Endodermal cell (in vitro differentiated cells): ENCODE measurements around the gene SLC7A7. TPM values are rescaled to one million over a fixed set of nuclear protein-coding genes. Genes with fewer than 3 reads are reported as not detected.
"Not testable (repeated sequence)": the region's sequence is repeated elsewhere in the genome, so short reads cannot be mapped to it uniquely, and the experiment has no call there.

Source experiments
- DNase-seq: peaks from one replicate; pipeline ENCODE4 v3.0.0-alpha.2; 2017
- H3K27ac ChIP-seq: 2 replicates; pipeline ENCODE4 v1.5.1; 2013; ENCODE audit warnings: mild to moderate bottlenecking, low read depth, low read length, moderate library complexity
- H3K27me3 ChIP-seq: 2 replicates; pipeline ENCODE4 v1.6.1; 2013; ENCODE audit warnings: mild to moderate bottlenecking, low read length, moderate library complexity; ENCODE audit not compliant: insufficient read depth, control insufficient read depth, poor library complexity, severe bottlenecking
- H3K36me3 ChIP-seq: 2 replicates; pipeline ENCODE4 v1.7.0; 2013; ENCODE audit warnings: mild to moderate bottlenecking, low read length, moderate library complexity; ENCODE audit not compliant: control insufficient read depth, insufficient read depth
- H3K4me1 ChIP-seq: one replicate; pipeline ENCODE4 v1.7.0; 2013; ENCODE audit warnings: low read length; ENCODE audit not compliant: control insufficient read depth, insufficient read depth
- H3K4me3 ChIP-seq: 2 replicates; pipeline ENCODE4 v1.5.1; 2013; ENCODE audit warnings: mild to moderate bottlenecking, low read length, moderate library complexity
- H3K9ac ChIP-seq: 2 replicates; pipeline ENCODE4 v1.6.1; 2013; ENCODE audit warnings: mild to moderate bottlenecking, low read length, moderate library complexity; ENCODE audit not compliant: poor library complexity, severe bottlenecking; ENCODE audit errors: extremely low read depth
- H3K9me3 ChIP-seq: 2 replicates; pipeline ENCODE4 v1.6.1; 2013; ENCODE audit warnings: mild to moderate bottlenecking, low read length, moderate library complexity; ENCODE audit not compliant: control insufficient read depth
- H3K27ac Mint-ChIP-seq: 2 replicates; pipeline ENCODE4 v1.8.0; 2020; ENCODE audit warnings: mixed read lengths
- H3K27me3 Mint-ChIP-seq: 2 replicates; pipeline ENCODE4 v1.8.0; 2021; ENCODE audit warnings: mild to moderate bottlenecking, mixed read lengths; ENCODE audit not compliant: insufficient read depth
- H3K36me3 Mint-ChIP-seq: 2 replicates; pipeline ENCODE4 v1.8.0; 2020; ENCODE audit warnings: low read depth, mixed read lengths
- H3K4me1 Mint-ChIP-seq: 2 replicates; pipeline ENCODE4 v1.8.0; 2020; ENCODE audit warnings: mixed read lengths
- H3K4me3 Mint-ChIP-seq: 2 replicates; pipeline ENCODE4 v1.8.0; 2020; ENCODE audit warnings: mild to moderate bottlenecking, moderate library complexity, mixed read lengths
- H3K9me3 Mint-ChIP-seq: 2 replicates; pipeline ENCODE4 v1.8.0; 2020; ENCODE audit warnings: mild to moderate bottlenecking, mixed read lengths
- WGBS, 2 experiments: methylation state at CpG; one replicate each; pipeline versions ENCODE4 v1.1.5 to v1.1.7; 2013; ENCODE audit warnings: missing lambda C conversion rate in 2 of 2, mixed read lengths in 1 of 2; ENCODE audit not compliant: insufficient coverage in 1 of 2, insufficient read length in 1 of 2; 5-methylcytosine and 5-hydroxymethylcytosine counted together
- total RNA-seq, 2 donors: library from RNA; stranded (reverse); fragmentation: NEBNext Ultra II Directional in 1 of 2; extraction: Animal tissue kit (Norgen Biotek cat#: 25700) in 1 of 2; gene quantifications; 2 replicates in 1 of 2; 3 replicates in 1 of 2; pipeline ENCODE4 v1.2.1, GENCODE V29; 2021
- TF ChIP-seq, protein P1 (sequence below): fragments of 200-600 bp; sonication (generic); conservative IDR thresholded peaks from 2 replicates; pipeline ENCODE4 v1.5.0; 2021; ENCODE audit warnings: antibody characterized with exemption, mild to moderate bottlenecking

SLC7A7 gene
- total RNA-seq, 2 donors from 2014 or later = 16.7 to 17.0 TPM

DNA sequence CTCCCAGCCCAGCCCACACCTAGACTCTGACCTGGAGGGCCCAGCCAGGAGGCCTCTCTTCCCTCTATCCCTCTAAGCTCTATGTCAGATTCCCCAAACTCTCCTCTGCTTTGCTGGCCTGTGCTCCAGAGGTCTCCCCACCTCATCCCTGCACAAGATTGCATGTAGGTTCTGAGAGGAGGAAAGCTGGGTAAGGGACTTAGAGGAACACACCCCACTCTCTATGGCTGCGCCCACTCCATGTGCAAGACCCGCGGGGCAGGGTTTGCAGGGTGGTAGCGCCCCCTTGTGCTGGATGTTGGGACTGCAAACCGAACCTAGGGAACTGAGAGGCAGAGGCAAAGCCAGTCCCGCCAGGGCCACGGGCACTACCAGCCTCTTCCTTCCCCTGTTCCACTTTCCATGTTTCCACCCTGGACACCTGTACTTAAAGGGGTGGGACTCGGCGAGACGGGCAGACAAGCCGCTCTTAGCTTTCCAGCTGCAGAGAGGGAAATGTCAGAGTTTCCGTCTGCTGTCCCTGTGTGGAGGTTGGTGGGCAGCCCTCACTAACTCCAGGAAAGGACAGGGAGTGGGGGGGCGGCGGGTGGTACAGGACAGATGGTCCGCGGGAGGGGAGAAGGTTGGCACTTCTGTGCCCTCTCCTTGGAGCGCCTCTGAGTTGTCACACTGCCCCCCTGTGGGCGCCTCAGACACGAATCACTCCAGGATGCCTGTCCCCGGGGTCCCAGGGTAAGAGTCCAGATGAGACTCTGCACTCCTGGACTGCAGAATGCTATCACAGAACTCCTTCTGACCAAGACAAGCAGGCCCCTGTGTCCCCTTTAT lies 37.9 kb upstream of the SLC7A7 start:
- TF ChIP-seq, protein P1, sequence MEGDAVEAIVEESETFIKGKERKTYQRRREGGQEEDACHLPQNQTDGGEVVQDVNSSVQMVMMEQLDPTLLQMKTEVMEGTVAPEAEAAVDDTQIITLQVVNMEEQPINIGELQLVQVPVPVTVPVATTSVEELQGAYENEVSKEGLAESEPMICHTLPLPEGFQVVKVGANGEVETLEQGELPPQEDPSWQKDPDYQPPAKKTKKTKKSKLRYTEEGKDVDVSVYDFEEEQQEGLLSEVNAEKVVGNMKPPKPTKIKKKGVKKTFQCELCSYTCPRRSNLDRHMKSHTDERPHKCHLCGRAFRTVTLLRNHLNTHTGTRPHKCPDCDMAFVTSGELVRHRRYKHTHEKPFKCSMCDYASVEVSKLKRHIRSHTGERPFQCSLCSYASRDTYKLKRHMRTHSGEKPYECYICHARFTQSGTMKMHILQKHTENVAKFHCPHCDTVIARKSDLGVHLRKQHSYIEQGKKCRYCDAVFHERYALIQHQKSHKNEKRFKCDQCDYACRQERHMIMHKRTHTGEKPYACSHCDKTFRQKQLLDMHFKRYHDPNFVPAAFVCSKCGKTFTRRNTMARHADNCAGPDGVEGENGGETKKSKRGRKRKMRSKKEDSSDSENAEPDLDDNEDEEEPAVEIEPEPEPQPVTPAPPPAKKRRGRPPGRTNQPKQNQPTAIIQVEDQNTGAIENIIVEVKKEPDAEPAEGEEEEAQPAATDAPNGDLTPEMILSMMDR = peak; percentile 98
- H3K27me3 Mint-ChIP-seq = no peaks in the 10 kb centered on the region
- H3K27ac Mint-ChIP-seq = peak overlapping the region; percentile 76
- H3K4me1 Mint-ChIP-seq = peaks cover 18% of the 10 kb centered on the region
- peaks cover 3% of the 10 kb centered on the region for H3K4me1 ChIP-seq
- peak overlapping the region; percentile 51 for H3K4me3 Mint-ChIP-seq
- peak overlapping the region; percentile 70 for H3K4me3 ChIP-seq
- H3K36me3 ChIP-seq = no peaks in the 10 kb centered on the region
- 2 to 10% methylated on average over 6 to 20 of the region's 20 CpGs for WGBS, 2 experiments
- H3K36me3 Mint-ChIP-seq = no peaks in the 10 kb centered on the region
- no peaks in the 10 kb centered on the region for H3K27me3 ChIP-seq
- H3K9ac ChIP-seq = no peak overlapping the region
- DNase-seq = peak; percentile 98
- H3K9me3 ChIP-seq = peaks cover 9% of the 10 kb centered on the region
- H3K27ac ChIP-seq = no peak overlapping the region
- H3K9me3 Mint-ChIP-seq = peaks cover 3% of the 10 kb centered on the region

- peaks cover 2% of the 10 kb centered on the region for H3K9me3 Mint-ChIP-seq
- Histone ChIP-seq H3K27ac (no peak overlapping the region), H3K4me3 (no peak overlapping the region), H3K9ac (no peak overlapping the region), H3K9me3 (peaks cover 9% of the 10 kb centered on the region), H3K36me3 (no peaks in the 10 kb centered on the region), H3K4me1 (peaks cover 3% of the 10 kb centered on the region), H3K27me3 (no peaks in the 10 kb centered on the region)
- TF ChIP-seq, protein P1 = no peak
- peaks cover 21% of the 10 kb centered on the region for H3K4me1 Mint-ChIP-seq
- no peak overlapping the region for H3K4me3 Mint-ChIP-seq
- DNase-seq = no peak
- no peaks in the 10 kb centered on the region for H3K27me3 Mint-ChIP-seq
- no peaks in the 10 kb centered on the region for H3K36me3 Mint-ChIP-seq
- 100% methylated on average over 1 of the region's 2 CpGs; no CpG with 5 or more reads in 1 of the 2 experiments for WGBS, 2 experiments
- H3K27ac Mint-ChIP-seq = peak overlapping the region; percentile 76
Observed at GRCh38 chr14:22852599-22852939, 37.3 kb upstream of the SLC7A7 start.

DNA sequence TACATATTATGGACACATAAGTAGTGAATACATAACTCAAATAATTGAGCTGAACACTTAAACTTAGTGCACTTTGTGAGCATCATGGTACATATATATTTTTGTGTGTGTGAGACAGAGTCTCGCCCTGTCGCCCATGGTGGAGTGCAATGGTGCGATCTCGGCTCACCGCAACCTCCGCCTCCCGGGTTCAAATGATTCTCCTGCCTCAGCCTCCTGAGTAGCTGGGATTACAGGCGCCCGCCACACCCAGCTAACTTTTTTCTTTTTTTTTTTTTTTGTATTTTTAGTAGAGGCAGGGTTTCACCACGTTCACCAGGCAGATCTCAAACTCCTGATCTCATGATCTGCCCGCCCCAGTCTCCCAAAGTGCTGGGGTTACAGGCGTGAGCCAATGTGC lies 36.9 kb upstream of the SLC7A7 start:
- not testable (repeated sequence) for H3K4me1 ChIP-seq, H3K9ac ChIP-seq, H3K9me3 ChIP-seq, H3K27ac Mint-ChIP-seq, H3K9me3 Mint-ChIP-seq, DNase-seq, H3K27ac ChIP-seq, H3K4me3 ChIP-seq, H3K4me3 Mint-ChIP-seq, H3K27me3 Mint-ChIP-seq, H3K36me3 Mint-ChIP-seq, H3K36me3 ChIP-seq, H3K27me3 ChIP-seq
- H3K4me1 Mint-ChIP-seq = peaks cover 22% of the 10 kb centered on the region
- WGBS, 2 experiments = 89 to 90% methylated on average over 3 to 10 of the region's 12 CpGs
